HepG2 (cell line): ENCODE measurements around the gene SRSF7. TPM values are rescaled to one million over a fixed set of nuclear protein-coding genes. Genes with fewer than 3 reads are reported as not detected.

Experiments used
- ATAC-seq: fragments of 200-7000 bp; cut with Tn5 transposase; 3 replicates; pipeline ENCODE4 v1.9.1; 2020; ENCODE audit warnings: mild to moderate bottlenecking, moderate library complexity
- BruUV-seq: library from RNA; stranded (reverse); fragments of 400-500 nt; replicated peaks from 2 replicates; lab custom pipeline; 2021; lab: Mats Ljungman, UMichigan
- CTCF ChIA-PET: fragments of 300-600 bp; formaldehyde crosslinking; extraction: SDS; loops from one replicate; lab custom pipeline; 2021; ENCODE audit warnings: low total read pairs, inconsistent platforms, low intra/inter-chr PET ratio; lab: Yijun Ruan, JAX
- POLR2A ChIA-PET: fragments of 350-600 bp; sonication (Branson Sonifier 250); formaldehyde crosslinking; loops from one replicate; lab custom pipeline; 2020; ENCODE audit warnings: antibody characterized with exemption, inconsistent platforms; lab: Yijun Ruan, JAX
- DNase-seq: peaks from one replicate; pipeline ENCODE4 v3.0.0-alpha.2; 2015; ENCODE audit warnings: low spot score
- FAIRE-seq: peaks from 3 replicates; lab custom pipeline; 2011; peaks lifted over from hg19 to GRCh38; lab: Jason Lieb, UNC
- H2AFZ ChIP-seq: one replicate; pipeline ENCODE4 v1.6.1; 2011; ENCODE audit warnings: low read length, inconsistent platforms
- H3K27ac ChIP-seq: fragments of 300-600 bp; 3 replicates; pipeline ENCODE4 v1.8.0; 2011; ENCODE audit warnings: mixed run types, mild to moderate bottlenecking, mixed read lengths, low read length, inconsistent platforms; ENCODE audit not compliant: insufficient read depth; ENCODE audit errors: extremely low read length
- H3K27me3 ChIP-seq, 2 experiments: fragments of 200-600 bp in 1 of 2; 2 replicates in 1 of 2; 3 replicates in 1 of 2; pipeline versions ENCODE4 v1.6.0 to v1.8.0; 2011; ENCODE audit warnings: low read length in 2 of 2, mild to moderate bottlenecking in 2 of 2, moderate library complexity in 2 of 2, inconsistent platforms in 1 of 2; ENCODE audit not compliant: insufficient read depth in 2 of 2, control insufficient read depth in 1 of 2
- H3K36me3 ChIP-seq, 2 experiments: fragments of 200-600 bp in 1 of 2; replicated peaks in 1 of 2; 2 replicates in 1 of 2; 3 replicates in 1 of 2; pipeline versions ENCODE4 v1.5.1 to v1.8.0; 2011; ENCODE audit warnings: low read length in 2 of 2, inconsistent platforms in 1 of 2; ENCODE audit not compliant: insufficient read depth in 2 of 2, control insufficient read depth in 1 of 2
- H3K4me1 ChIP-seq: 2 replicates; pipeline ENCODE4 v1.5.1; 2012; ENCODE audit warnings: low read length, inconsistent platforms; ENCODE audit not compliant: insufficient read depth
- H3K4me2 ChIP-seq: 2 replicates; pipeline ENCODE4 v1.6.0; 2011; ENCODE audit warnings: low read depth, low read length, inconsistent platforms
- H3K4me3 ChIP-seq, 3 experiments: fragments of 200-600 bp in 1 of 3; sonication (generic), shearing (Covaris generic) in 1 of 3; replicated peaks in 1 of 3; 2 replicates each; pipeline ENCODE4 v1.5.1; 2011 to 2016; ENCODE audit warnings: low read length in 3 of 3, inconsistent platforms in 2 of 3, low read depth in 2 of 3, mild to moderate bottlenecking in 2 of 3, control low read depth in 1 of 3, mixed read lengths in 1 of 3; ENCODE audit not compliant: insufficient read depth in 1 of 3
- H3K79me2 ChIP-seq: one replicate; pipeline ENCODE4 v1.6.1; 2011; ENCODE audit warnings: low read length, inconsistent platforms; ENCODE audit not compliant: insufficient read depth
- H3K9ac ChIP-seq: 2 replicates; pipeline ENCODE4 v1.6.0; 2011; ENCODE audit warnings: mild to moderate bottlenecking, low read depth, low read length, inconsistent platforms; ENCODE audit not compliant: insufficient read depth
- H3K9me3 ChIP-seq: 2 replicates; pipeline ENCODE4 v1.5.1; 2012; ENCODE audit warnings: mild to moderate bottlenecking, low read length
- H4K20me1 ChIP-seq: 2 replicates; pipeline ENCODE4 v1.6.0; 2011; ENCODE audit warnings: inconsistent platforms, mild to moderate bottlenecking, low read length, moderate library complexity; ENCODE audit not compliant: insufficient read depth
- CREB1 ChIP-seq, 2 experiments: fragments of 450-650 bp in 1 of 2; IDR thresholded peaks; 2 replicates each; pipeline ENCODE4 v1.6.1; 2016 to 2017; ENCODE audit warnings: control low read depth in 1 of 2, mild to moderate bottlenecking in 1 of 2, missing compliant biosample characterization in 1 of 2, missing genetic modification characterization in 1 of 2
- MAFK ChIP-seq, 2 experiments: IDR thresholded peaks in 1 of 2; conservative IDR thresholded peaks in 1 of 2; 2 replicates each; pipeline ENCODE4 v1.6.1; 2011; ENCODE audit warnings: improper control_type of control experiment in 2 of 2, low read length in 2 of 2
- RBFOX2 ChIP-seq: fragments of 200-400 bp; formaldehyde crosslinking; IDR thresholded peaks from 2 replicates; pipeline ENCODE4 v1.6.1; 2017; ENCODE audit warnings: low read depth, mild to moderate bottlenecking, low read length
- ZNF484 ChIP-seq: sonication (generic); formaldehyde crosslinking; IDR thresholded peaks from 2 replicates; pipeline ENCODE4 v1.5.1; 2020; ENCODE audit warnings: mild to moderate bottlenecking, low read depth, missing genetic modification reagents, borderline replicate concordance
- ZNF558 ChIP-seq: sonication (generic); formaldehyde crosslinking; IDR thresholded peaks from 2 replicates; pipeline ENCODE4 v1.9.0; 2022; ENCODE audit warnings: mild to moderate bottlenecking, missing genetic modification reagents, borderline replicate concordance
- ZNF776 ChIP-seq: sonication (generic); formaldehyde crosslinking; IDR thresholded peaks from 2 replicates; pipeline ENCODE4 v1.4.0; 2020; ENCODE audit warnings: mild to moderate bottlenecking, missing genetic modification reagents
- WGBS: methylation state at CpG from one replicate; pipeline ENCODE4 v1.1.6; 2017; ENCODE audit warnings: low lambda C conversion rate; 5-methylcytosine and 5-hydroxymethylcytosine counted together
- in situ Hi-C: cut with HindIII; loops from 2 replicates; pipeline ENCODE4 v1.10.0; 2017; ENCODE audit warnings: low pct_unique_long_range_greater_than_20kb; ENCODE audit not compliant: extremely low pct_ligation_motif_present
- intact Hi-C: fragments of 100-400 bp; cut with micrococcal nuclease; formaldehyde crosslinking; loops from one replicate; pipeline ENCODE4 v1.10.0; 2022; ENCODE audit not compliant: unreplicated experiment
- polyA plus RNA-seq, 8 experiments: library from polyadenylated mRNA; depleted of rRNA in 3 of 8; stranded (reverse) in 7 of 8; unstranded in 1 of 8; fragments of >200 nt; fragmentation: Illumina TruSeq in 4 of 8; extraction: Trizol in 4 of 8; gene quantifications; 2 replicates each; pipeline versions ENCODE4 v1.2.1 to v1.2.3, GENCODE V29; 2011 to 2016; ENCODE audit warnings: low read depth in 4 of 8, missing spikeins in 1 of 8, mixed read lengths in 1 of 8; ENCODE audit not compliant: insufficient read depth in 1 of 8
- total RNA-seq, 5 experiments: library from RNA; depleted of rRNA; stranded (reverse); fragments of >200 nt; fragmentation: Illumina TruSeq; extraction: Trizol; gene quantifications; 2 replicates each; pipeline ENCODE4 v1.2.3, GENCODE V29; 2016; ENCODE audit warnings: low read depth in 1 of 5
- TF ChIP-seq, protein P1 (sequence below): sonication (generic); formaldehyde crosslinking; IDR thresholded peaks from 2 replicates; pipeline ENCODE4 v1.4.0; 2020; ENCODE audit warnings: missing genetic modification reagents, borderline replicate concordance

SRSF7 gene
- total and polyA plus RNA-seq, 2 of the 13 experiments (the other 11 are each of a cell fraction or from before 2014, with no cell fraction given), result 172 to 275 TPM

DNA sequence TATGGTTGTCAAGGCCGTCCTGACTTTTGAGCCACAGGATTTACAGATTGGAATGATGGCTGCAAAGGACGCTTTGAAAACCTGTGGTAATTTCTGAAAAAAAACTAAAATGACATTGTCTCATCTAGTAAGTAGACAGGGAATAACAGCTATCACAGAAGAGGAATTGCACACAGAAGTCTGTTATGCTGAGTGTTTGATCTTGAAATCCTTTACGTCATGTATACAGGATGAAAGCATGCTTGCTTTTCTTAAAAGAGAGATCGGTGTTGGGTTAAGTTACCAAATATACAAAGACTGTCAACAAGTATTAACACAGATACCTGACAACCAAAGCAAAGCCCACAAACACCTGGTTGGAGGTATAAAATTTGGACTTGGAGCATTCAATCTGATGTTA is 12.6 kb upstream of the SRSF7 start:
- H3K9ac ChIP-seq, result no peak overlapping the region
- TF ChIP-seq RBFOX2, result no peak
- peak; percentile 3; the same call in 1 of the 2 replicates for TF ChIP-seq CREB1 (IDR thresholded peaks at IDR 0.05)
- no peak for TF ChIP-seq CREB1 (CRISPR knock-in tag; IDR thresholded peaks at IDR 0.05)
- TF ChIP-seq, protein P1, sequence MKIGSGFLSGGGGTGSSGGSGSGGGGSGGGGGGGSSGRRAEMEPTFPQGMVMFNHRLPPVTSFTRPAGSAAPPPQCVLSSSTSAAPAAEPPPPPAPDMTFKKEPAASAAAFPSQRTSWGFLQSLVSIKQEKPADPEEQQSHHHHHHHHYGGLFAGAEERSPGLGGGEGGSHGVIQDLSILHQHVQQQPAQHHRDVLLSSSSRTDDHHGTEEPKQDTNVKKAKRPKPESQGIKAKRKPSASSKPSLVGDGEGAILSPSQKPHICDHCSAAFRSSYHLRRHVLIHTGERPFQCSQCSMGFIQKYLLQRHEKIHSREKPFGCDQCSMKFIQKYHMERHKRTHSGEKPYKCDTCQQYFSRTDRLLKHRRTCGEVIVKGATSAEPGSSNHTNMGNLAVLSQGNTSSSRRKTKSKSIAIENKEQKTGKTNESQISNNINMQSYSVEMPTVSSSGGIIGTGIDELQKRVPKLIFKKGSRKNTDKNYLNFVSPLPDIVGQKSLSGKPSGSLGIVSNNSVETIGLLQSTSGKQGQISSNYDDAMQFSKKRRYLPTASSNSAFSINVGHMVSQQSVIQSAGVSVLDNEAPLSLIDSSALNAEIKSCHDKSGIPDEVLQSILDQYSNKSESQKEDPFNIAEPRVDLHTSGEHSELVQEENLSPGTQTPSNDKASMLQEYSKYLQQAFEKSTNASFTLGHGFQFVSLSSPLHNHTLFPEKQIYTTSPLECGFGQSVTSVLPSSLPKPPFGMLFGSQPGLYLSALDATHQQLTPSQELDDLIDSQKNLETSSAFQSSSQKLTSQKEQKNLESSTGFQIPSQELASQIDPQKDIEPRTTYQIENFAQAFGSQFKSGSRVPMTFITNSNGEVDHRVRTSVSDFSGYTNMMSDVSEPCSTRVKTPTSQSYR (CRISPR knock-in tag), result no peak
- TF ChIP-seq ZNF484 (CRISPR knock-in tag), result no peak
- TF ChIP-seq MAFK (conservative IDR thresholded peaks at IDR 0.05 in 1 of 2, IDR thresholded peaks at IDR 0.05 in 1 of 2; ENCODE audit: low read length in 2 of 2), result 0 out of 4 replicates have a peak, but pooled peaks of 1 of the 2 experiments have one; percentile 0
- TF ChIP-seq ZNF776 (CRISPR knock-in tag), result no peak
- no peak for TF ChIP-seq ZNF558 (CRISPR knock-in tag)
- no peak for ATAC-seq
- H3K79me2 ChIP-seq, result no peaks in the 10 kb centered on the region
- H3K9me3 ChIP-seq, result no peaks in the 10 kb centered on the region
- H3K4me1 ChIP-seq, result peaks cover 45% of the 10 kb centered on the region
- H3K36me3 ChIP-seq, result no peaks in the 10 kb centered on the region
- H2AFZ ChIP-seq, result no peak overlapping the region
- no TSS peak for BruUV-seq
- 0 out of 2 replicates have a peak overlapping the region, but pooled peaks have one; percentile 2 for H3K4me2 ChIP-seq
- no peak overlapping the region for H3K4me3 ChIP-seq
- 14% methylated on average over 4 of the region's 4 CpGs for WGBS
- no peak for FAIRE-seq
- in situ Hi-C loops, result no loop called here
- intact Hi-C loops, result no loop called here
- H3K27me3 ChIP-seq, result no peaks in the 10 kb centered on the region
- no peak for DNase-seq
- H4K20me1 ChIP-seq, result no peaks in the 10 kb centered on the region
- H3K27ac ChIP-seq, result no peak overlapping the region
- CTCF ChIA-PET, result no interaction called here
- POLR2A ChIA-PET, result interaction anchor here (3.6 kb wide), 1 partner anchor 13 kb away, joined by 20 read pairs; the partner anchor contains the start of gene SRSF7
